Breast epithelium (tissue), 4 donors: ENCODE measurements around the gene LINGO4. TPM values are rescaled to one million over a fixed set of nuclear protein-coding genes. Genes with fewer than 3 reads are reported as not detected.
"Not testable (repeated sequence)": the region's sequence is repeated elsewhere in the genome, so short reads cannot be mapped to it uniquely, and the experiment has no call there.

Experiments
- DNase-seq, 2 donors: peaks; one replicate each; pipeline ENCODE4 v3.0.0-alpha.2; 2019; ENCODE audit warnings: low spot score in 2 of 2
- H3K27ac ChIP-seq, 2 donors: fragments of 200-600 bp; sonication (generic) in 1 of 2; one replicate each; pipeline ENCODE4 v1.5.1; 2016 to 2019; ENCODE audit warnings: mild to moderate bottlenecking in 1 of 2
- H3K27me3 ChIP-seq, 2 donors: fragments of 200-600 bp; sonication (generic) in 1 of 2; one replicate each; pipeline versions ENCODE4 v1.5.1 to v1.6.0; 2017 to 2019; ENCODE audit warnings: control low read depth in 1 of 2, mild to moderate bottlenecking in 1 of 2
- H3K36me3 ChIP-seq: fragments of 200-600 bp; one replicate; pipeline ENCODE4 v1.5.1; 2019
- H3K4me1 ChIP-seq, 2 donors: fragments of 200-600 bp; sonication (generic); one replicate each; pipeline ENCODE4 v1.5.1; 2016 to 2019; ENCODE audit warnings: control low read depth in 1 of 2
- H3K4me3 ChIP-seq, 3 donors: fragments of 200-600 bp; sonication (generic); 1 replicate in 2 of 3; 2 replicates in 1 of 3; pipeline ENCODE4 v1.5.1; 2016 to 2019; ENCODE audit warnings: mild to moderate bottlenecking in 3 of 3, moderate library complexity in 2 of 3
- H3K9me3 ChIP-seq, 2 donors: fragments of 200-600 bp; sonication (generic) in 1 of 2; one replicate each; pipeline ENCODE4 v1.5.1; 2016 to 2019; ENCODE audit warnings: control low read depth in 1 of 2
- CTCF ChIP-seq, 3 donors: fragments of 450-650 bp; IDR thresholded peaks; one replicate each; pipeline ENCODE4 v1.5.1; 2016 to 2017; ENCODE audit warnings: antibody characterized with exemption in 3 of 3, mild to moderate bottlenecking in 3 of 3, moderate library complexity in 3 of 3
- POLR2A ChIP-seq: fragments of 450-650 bp; IDR thresholded peaks from one replicate; pipeline ENCODE4 v1.6.1; 2016; ENCODE audit warnings: antibody characterized with exemption, mild to moderate bottlenecking, moderate library complexity
- POLR2AphosphoS5 ChIP-seq, 3 donors: sonication (generic); formaldehyde crosslinking; IDR thresholded peaks; one replicate each; pipeline ENCODE4 v1.6.1; 2017; ENCODE audit warnings: antibody characterized with exemption in 3 of 3
- intact Hi-C: fragments of 100-400 bp; cut with DNase I; formaldehyde crosslinking; loops from one replicate; pipeline ENCODE4 v1.15.1; 2023; ENCODE audit warnings: low total_unique reads
- total RNA-seq, 3 donors: library from RNA; depleted of rRNA; stranded (reverse); fragments of >200 nt; gene quantifications; one replicate each; pipeline ENCODE4 v1.1.0, GENCODE V29; 2016

The LINGO4 gene
- total RNA-seq, 3 donors from 2014 or later = 0.16 to 0.88 (median 0.33) TPM

GRCh38 chr1:151790071-151790939, 14.9 kb downstream of the LINGO4 start, which contains the start of gene TDRKH:
TDRKH (minus strand) TSS chr1:151790500; CDS start chr1:151783022, 7,478 bp downstream.
- H3K27ac ChIP-seq = peak within 1 kb of the TSS; percentile 22 to 42
- peak; percentile 98 to 99 for DNase-seq
- no peaks in the 10 kb centered on the region for H3K36me3 ChIP-seq
- no peaks in the 10 kb centered on the region for H3K27me3 ChIP-seq
- no peaks in the 10 kb centered on the region for H3K4me1 ChIP-seq
- intact Hi-C loops = no loop called here
- TF ChIP-seq POLR2AphosphoS5 (IDR thresholded peaks at IDR 0.05) (no peak), POLR2A (no peak), CTCF (IDR thresholded peaks at IDR 0.05) (peak in 2 of 3 donors; percentile 46 to 66)
- H3K4me3 ChIP-seq = peak within 1 kb of the TSS; percentile 63 to 74 (median 63)
- H3K9me3 ChIP-seq = no peaks in the 10 kb centered on the region

- Histone ChIP-seq H3K9me3 (no peaks in the 10 kb centered on the region), H3K4me3 (no peak overlapping the region), H3K36me3 (no peaks in the 10 kb centered on the region), H3K27ac (no peak overlapping the region), H3K4me1 (no peaks in the 10 kb centered on the region), H3K27me3 (no peaks in the 10 kb centered on the region)
- intact Hi-C loops = no loop called here
- TF ChIP-seq CTCF (IDR thresholded peaks at IDR 0.05) = no peak
- TF ChIP-seq POLR2AphosphoS5 (IDR thresholded peaks at IDR 0.05) = no peak
- no peak for DNase-seq
These were observed 17.5 kb downstream of the LINGO4 start for GRCh38 chr1:151787689-151788088.

- Histone ChIP-seq H3K27ac (no peak overlapping the region), H3K4me1 (no peaks in the 10 kb centered on the region), H3K4me3 (no peak overlapping the region), H3K27me3 (no peaks in the 10 kb centered on the region), H3K9me3 (no peaks in the 10 kb centered on the region), H3K36me3 (no peaks in the 10 kb centered on the region)
- TF ChIP-seq POLR2A (no peak), POLR2AphosphoS5 (IDR thresholded peaks at IDR 0.05) (no peak), CTCF (IDR thresholded peaks at IDR 0.05) (no peak)
- intact Hi-C loops = no loop called here
- no peak for DNase-seq
These were observed 21.4 kb downstream of the LINGO4 start for GRCh38 chr1:151783796-151784195.

- H3K27me3 ChIP-seq = no peaks in the 10 kb centered on the region
- no peaks in the 10 kb centered on the region for H3K36me3 ChIP-seq
- TF ChIP-seq CTCF (IDR thresholded peaks at IDR 0.05) (no peak), POLR2AphosphoS5 (IDR thresholded peaks at IDR 0.05) (no peak), POLR2A (no peak)
- intact Hi-C loops = no loop called here
- no peak overlapping the region for H3K27ac ChIP-seq
- DNase-seq = no peak
- no peaks in the 10 kb centered on the region for H3K4me1 ChIP-seq
- H3K9me3 ChIP-seq = no peaks in the 10 kb centered on the region
- no peak overlapping the region for H3K4me3 ChIP-seq
These were observed 22.5 kb downstream of the LINGO4 start for GRCh38 chr1:151782741-151783140.

- H3K27me3 ChIP-seq, H3K27ac ChIP-seq, H3K36me3 ChIP-seq, intact Hi-C loops, H3K4me1 ChIP-seq, DNase-seq, H3K4me3 ChIP-seq, H3K9me3 ChIP-seq: not testable (repeated sequence)
These were observed 23.2 kb downstream of the LINGO4 start for GRCh38 chr1:151782026-151782425.

- intact Hi-C loops, H3K36me3 ChIP-seq, H3K27me3 ChIP-seq, H3K4me1 ChIP-seq, H3K9me3 ChIP-seq, DNase-seq, H3K4me3 ChIP-seq, H3K27ac ChIP-seq: not testable (repeated sequence)
These were observed 24.5 kb downstream of the LINGO4 start for GRCh38 chr1:151780736-151781135.
